Fibroblast of villous mesenchyme (primary cell): ENCODE results near the gene AURKA. TPM values are rescaled to one million over a fixed set of nuclear protein-coding genes. Genes with fewer than 3 reads are reported as not detected.

Source experiments
- DNase-seq: peaks from one replicate; pipeline ENCODE4 v3.0.0-alpha.2; 2010; ENCODE audit warnings: low read depth
- H3K4me3 ChIP-seq: 2 replicates; pipeline ENCODE4 v1.5.1; 2011; ENCODE audit warnings: low read depth, mild to moderate bottlenecking, low read length
- total RNA-seq: library from RNA; depleted of rRNA; stranded (reverse); fragments of >200 nt; gene quantifications from 2 replicates; pipeline ENCODE4 v1.2.3, GENCODE V29; 2012
- TF ChIP-seq, protein P1 (sequence below): IDR thresholded peaks from 2 replicates; pipeline ENCODE4 v1.5.1; 2012; ENCODE audit warnings: low read depth, mild to moderate bottlenecking, low read length; ENCODE audit not compliant: insufficient read depth

AURKA gene
- total RNA-seq, 1 donor, result 57.0 TPM

DNA sequence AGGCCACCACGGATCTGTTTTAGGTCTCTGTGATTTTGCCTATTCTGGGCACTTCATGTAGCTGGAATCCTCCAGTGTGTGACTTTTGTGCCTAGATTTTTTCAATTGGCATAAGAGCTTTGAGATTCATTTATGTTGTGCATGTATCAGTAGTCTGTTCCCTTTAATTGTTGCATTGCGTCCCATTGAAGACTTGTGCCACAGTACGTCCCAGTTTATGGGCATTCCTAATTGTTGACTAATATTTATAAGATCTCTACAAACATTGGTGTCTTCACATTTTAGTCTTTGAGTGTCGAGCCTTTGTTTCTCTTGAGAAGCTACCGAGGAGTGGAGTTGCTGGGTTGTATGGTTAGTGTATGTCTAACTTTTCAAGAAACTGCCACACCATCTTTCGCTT is 33.9 kb downstream of the AURKA start:
- TF ChIP-seq, protein P1, sequence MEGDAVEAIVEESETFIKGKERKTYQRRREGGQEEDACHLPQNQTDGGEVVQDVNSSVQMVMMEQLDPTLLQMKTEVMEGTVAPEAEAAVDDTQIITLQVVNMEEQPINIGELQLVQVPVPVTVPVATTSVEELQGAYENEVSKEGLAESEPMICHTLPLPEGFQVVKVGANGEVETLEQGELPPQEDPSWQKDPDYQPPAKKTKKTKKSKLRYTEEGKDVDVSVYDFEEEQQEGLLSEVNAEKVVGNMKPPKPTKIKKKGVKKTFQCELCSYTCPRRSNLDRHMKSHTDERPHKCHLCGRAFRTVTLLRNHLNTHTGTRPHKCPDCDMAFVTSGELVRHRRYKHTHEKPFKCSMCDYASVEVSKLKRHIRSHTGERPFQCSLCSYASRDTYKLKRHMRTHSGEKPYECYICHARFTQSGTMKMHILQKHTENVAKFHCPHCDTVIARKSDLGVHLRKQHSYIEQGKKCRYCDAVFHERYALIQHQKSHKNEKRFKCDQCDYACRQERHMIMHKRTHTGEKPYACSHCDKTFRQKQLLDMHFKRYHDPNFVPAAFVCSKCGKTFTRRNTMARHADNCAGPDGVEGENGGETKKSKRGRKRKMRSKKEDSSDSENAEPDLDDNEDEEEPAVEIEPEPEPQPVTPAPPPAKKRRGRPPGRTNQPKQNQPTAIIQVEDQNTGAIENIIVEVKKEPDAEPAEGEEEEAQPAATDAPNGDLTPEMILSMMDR, result no peak
- peak; percentile 39 for DNase-seq
- peak overlapping the region; percentile 52 for H3K4me3 ChIP-seq

DNA sequence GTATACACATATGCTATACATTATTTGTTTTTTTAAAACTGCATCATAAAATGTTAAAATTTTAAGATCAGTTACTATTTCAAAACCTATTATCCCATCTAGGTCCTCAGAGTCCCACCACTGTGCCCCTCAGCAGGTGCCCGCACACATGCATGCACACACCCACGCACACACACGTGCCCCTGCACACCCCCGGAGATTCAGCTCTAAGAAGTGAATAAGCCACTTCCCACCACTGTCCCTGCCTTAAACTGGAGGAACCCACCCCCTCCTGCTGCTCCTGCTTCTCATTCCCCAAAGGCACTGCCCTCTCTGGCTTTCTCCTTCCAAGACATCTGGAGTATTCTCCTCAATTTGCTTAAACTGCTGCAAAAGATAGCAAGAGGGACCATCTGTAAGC is 38.7 kb downstream of the AURKA start:
- TF ChIP-seq, protein P1, result no peak
- no peak overlapping the region for H3K4me3 ChIP-seq
- DNase-seq, result no peak

DNA sequence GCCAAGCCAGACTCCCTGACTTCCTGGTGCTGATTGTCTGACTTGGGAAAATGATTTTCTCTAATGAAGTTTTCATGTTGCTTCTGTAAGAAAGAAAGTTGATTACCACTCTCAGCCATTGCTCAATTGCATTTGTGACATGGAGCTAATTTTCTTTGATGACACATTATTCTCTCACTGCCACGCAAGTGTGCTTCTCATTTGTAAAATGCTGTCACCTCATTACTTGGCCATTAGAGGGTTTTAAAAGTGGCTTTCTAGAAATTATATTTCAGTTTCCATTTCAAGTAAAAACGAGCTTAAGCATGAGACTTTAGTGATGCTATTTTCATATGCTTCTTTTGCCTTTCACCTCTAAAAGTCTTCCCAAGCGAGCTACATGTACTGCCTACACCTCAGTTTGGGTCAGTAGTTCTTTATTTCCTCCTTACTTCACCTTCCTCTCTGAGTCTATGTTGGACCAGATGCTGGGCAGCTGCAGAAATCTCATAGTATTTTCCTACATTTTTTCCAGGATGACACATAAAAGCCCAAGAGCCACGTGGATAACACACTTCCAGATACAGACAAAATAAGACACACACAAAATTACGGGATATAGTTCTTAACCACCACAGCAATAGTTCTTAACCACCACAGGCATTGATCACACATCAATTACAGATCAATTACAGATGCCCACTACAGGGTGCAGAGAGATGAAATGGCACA is 39.5 kb downstream of the AURKA start:
- TF ChIP-seq, protein P1, result no peak
- no peak overlapping the region for H3K4me3 ChIP-seq
- no peak for DNase-seq

DNA sequence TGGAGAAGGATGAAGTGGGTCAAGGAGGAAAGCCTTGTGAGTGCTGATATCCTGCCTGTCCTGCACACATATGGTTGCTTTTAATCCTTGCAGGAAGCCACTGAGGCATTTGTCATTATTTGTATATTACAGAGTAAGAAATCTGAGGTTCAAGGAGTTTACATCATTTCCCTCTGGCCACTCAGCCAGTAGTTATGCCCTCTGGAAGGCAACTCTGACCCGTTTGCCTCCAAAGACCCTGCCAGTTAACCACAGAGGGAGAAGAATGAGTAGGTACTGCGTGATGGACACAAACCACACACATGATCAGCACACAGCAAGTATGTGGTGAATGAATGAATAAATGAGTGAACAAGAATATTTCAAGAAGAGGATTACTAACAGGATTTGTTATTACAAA is 41.2 kb downstream of the AURKA start:
- DNase-seq, result no peak
- H3K4me3 ChIP-seq, result no peak overlapping the region
- TF ChIP-seq, protein P1, result no peak

DNA sequence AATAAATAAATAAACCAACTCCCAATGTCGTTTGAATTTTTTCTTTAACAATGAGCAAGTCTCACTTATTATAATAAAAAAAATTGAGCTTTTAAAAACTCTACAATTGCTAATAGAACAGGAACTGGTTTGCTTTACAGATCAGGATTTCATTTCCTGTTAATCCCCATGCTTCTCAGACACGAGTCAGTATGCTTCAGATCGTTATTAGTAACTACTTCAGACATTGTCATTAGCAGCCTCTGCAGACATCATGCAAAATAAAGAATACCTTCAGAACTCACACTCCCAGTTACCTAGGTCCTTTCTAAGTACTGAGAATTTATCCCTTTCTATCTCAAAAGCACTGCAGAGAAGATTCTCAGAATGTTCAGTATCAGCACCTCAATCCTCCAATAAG is 43.3 kb downstream of the AURKA start:
- H3K4me3 ChIP-seq, result no peak overlapping the region
- TF ChIP-seq, protein P1, result no peak
- no peak for DNase-seq

DNA sequence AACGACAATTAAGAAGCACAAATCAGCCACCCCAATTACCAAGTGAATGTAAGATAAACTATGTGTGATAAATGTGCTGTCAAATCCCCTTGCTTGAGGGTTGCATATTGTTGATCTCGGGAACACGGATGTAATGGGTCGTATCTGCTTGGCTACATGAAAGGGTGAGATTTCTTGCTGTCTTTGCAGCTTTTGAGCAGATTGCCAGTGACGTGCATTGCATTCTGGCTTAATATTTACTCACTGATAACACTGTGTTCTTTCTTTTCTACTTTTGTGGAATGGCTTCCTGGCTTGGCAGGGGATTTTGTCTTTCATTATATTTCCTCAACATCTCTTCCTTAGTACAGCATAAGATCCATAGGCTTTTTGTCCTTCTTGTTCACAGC is 43.7 kb downstream of the AURKA start:
- H3K4me3 ChIP-seq, result no peak overlapping the region
- TF ChIP-seq, protein P1, result no peak
- DNase-seq, result no peak
